Mucosa of rectum (tissue), 2 donors: ENCODE data around the gene PXDN.

Experiments used
- H3K27ac ChIP-seq, 2 donors: one replicate each; pipeline ENCODE4 v1.7.0; 2013; ENCODE audit warnings: inconsistent platforms in 2 of 2, low read depth in 2 of 2, low read length in 2 of 2
- H3K27me3 ChIP-seq, 2 donors: one replicate each; pipeline ENCODE4 v1.7.0; 2013; ENCODE audit warnings: low read length in 2 of 2; ENCODE audit not compliant: control insufficient read depth in 2 of 2, insufficient read depth in 2 of 2
- H3K36me3 ChIP-seq, 2 donors: one replicate each; pipeline ENCODE4 v1.7.0; 2013; ENCODE audit warnings: low read length in 2 of 2; ENCODE audit not compliant: control insufficient read depth in 2 of 2, insufficient read depth in 2 of 2
- H3K4me1 ChIP-seq, 2 donors: one replicate each; pipeline ENCODE4 v1.7.0; 2013; ENCODE audit warnings: low read length in 2 of 2, mild to moderate bottlenecking in 1 of 2; ENCODE audit not compliant: control insufficient read depth in 2 of 2, insufficient read depth in 2 of 2
- H3K4me3 ChIP-seq, 2 donors: one replicate each; pipeline ENCODE4 v1.7.0; 2013; ENCODE audit warnings: low read length in 2 of 2
- H3K9ac ChIP-seq, 2 donors: one replicate each; pipeline ENCODE4 v1.7.0; 2013; ENCODE audit warnings: low read length in 2 of 2, low read depth in 1 of 2, mild to moderate bottlenecking in 1 of 2
- H3K9me3 ChIP-seq, 2 donors: one replicate each; pipeline ENCODE4 v1.7.0; 2013; ENCODE audit warnings: low read length in 2 of 2; ENCODE audit not compliant: control insufficient read depth in 2 of 2
- donor health status: healthy.
- donor health status: Normal muscosa, but diverticular disease.

Gene PXDN

GRCh38 chr2:1674276-1674675 is 70.0 kb downstream of the PXDN start:
- no peaks in the 10 kb centered on the region for H3K9me3 ChIP-seq
- H3K4me1 ChIP-seq = no peaks in the 10 kb centered on the region
- H3K27me3 ChIP-seq = no peaks in the 10 kb centered on the region
- no peak overlapping the region for H3K9ac ChIP-seq
- H3K36me3 ChIP-seq = peaks cover 0 to 6% of the 10 kb centered on the region in 2 donors
- H3K4me3 ChIP-seq = no peak overlapping the region
- no peak overlapping the region for H3K27ac ChIP-seq

GRCh38 chr2:1673160-1673944 is 71.0 kb downstream of the PXDN start:
- H3K27ac ChIP-seq = no peak overlapping the region

GRCh38 chr2:1672738-1673137 is 71.6 kb downstream of the PXDN start:
- Histone ChIP-seq H3K4me3 (no peak overlapping the region), H3K9me3 (no peaks in the 10 kb centered on the region), H3K27me3 (no peaks in the 10 kb centered on the region), H3K36me3 (peaks cover 0 to 4% of the 10 kb centered on the region in 2 donors), H3K9ac (no peak overlapping the region), H3K27ac (no peak overlapping the region), H3K4me1 (no peaks in the 10 kb centered on the region)

More at GRCh38 chr2:1673160-1673944, 71.0 kb downstream of the PXDN start:
- no peak overlapping the region for H3K9ac ChIP-seq
- peaks cover 0 to 6% of the 10 kb centered on the region in 2 donors for H3K36me3 ChIP-seq
- H3K27me3 ChIP-seq = no peaks in the 10 kb centered on the region
- no peaks in the 10 kb centered on the region for H3K4me1 ChIP-seq
- H3K4me3 ChIP-seq = no peak overlapping the region
- no peaks in the 10 kb centered on the region for H3K9me3 ChIP-seq

- Histone ChIP-seq H3K9me3 (no peaks in the 10 kb centered on the region), H3K27me3 (no peaks in the 10 kb centered on the region), H3K4me3 (no peak overlapping the region), H3K36me3 (peaks cover 0 to 4% of the 10 kb centered on the region in 2 donors), H3K9ac (no peak overlapping the region), H3K4me1 (no peaks in the 10 kb centered on the region), H3K27ac (no peak overlapping the region)
These were observed 72.4 kb downstream of the PXDN start for GRCh38 chr2:1671916-1672315.

GRCh38 chr2:1670636-1671035 is 73.7 kb downstream of the PXDN start:
- no peaks in the 10 kb centered on the region for H3K36me3 ChIP-seq
- no peak overlapping the region for H3K27ac ChIP-seq
- H3K27me3 ChIP-seq = no peaks in the 10 kb centered on the region
- H3K4me3 ChIP-seq = no peak overlapping the region
- no peak overlapping the region for H3K9ac ChIP-seq
- H3K4me1 ChIP-seq = no peaks in the 10 kb centered on the region
- H3K9me3 ChIP-seq = no peaks in the 10 kb centered on the region

- peaks cover 3 to 8% of the 10 kb centered on the region in 2 donors for H3K36me3 ChIP-seq
- H3K9me3 ChIP-seq = no peaks in the 10 kb centered on the region
- H3K4me1 ChIP-seq = no peaks in the 10 kb centered on the region
- H3K27ac ChIP-seq = no peak overlapping the region
- no peaks in the 10 kb centered on the region for H3K27me3 ChIP-seq
- H3K4me3 ChIP-seq = no peak overlapping the region
- no peak overlapping the region for H3K9ac ChIP-seq
These were observed 78.4 kb downstream of the PXDN start for GRCh38 chr2:1665761-1666505.

GRCh38 chr2:1664698-1665097 is 79.6 kb downstream of the PXDN start:
- H3K27ac ChIP-seq = no peak overlapping the region
- H3K4me1 ChIP-seq = no peaks in the 10 kb centered on the region
- H3K36me3 ChIP-seq = peaks cover 9 to 13% of the 10 kb centered on the region in 2 donors
- no peaks in the 10 kb centered on the region for H3K27me3 ChIP-seq
- no peak overlapping the region for H3K9ac ChIP-seq
- H3K4me3 ChIP-seq = no peak overlapping the region
- no peaks in the 10 kb centered on the region for H3K9me3 ChIP-seq

GRCh38 chr2:1664076-1664605 is 80.2 kb downstream of the PXDN start:
- peaks cover 9 to 13% of the 10 kb centered on the region in 2 donors for H3K36me3 ChIP-seq
- H3K9ac ChIP-seq = no peak overlapping the region
- no peaks in the 10 kb centered on the region for H3K9me3 ChIP-seq
- no peak overlapping the region for H3K27ac ChIP-seq
- no peaks in the 10 kb centered on the region for H3K4me1 ChIP-seq
- H3K27me3 ChIP-seq = no peaks in the 10 kb centered on the region
- no peak overlapping the region for H3K4me3 ChIP-seq

- no peak overlapping the region for H3K27ac ChIP-seq
- H3K9me3 ChIP-seq = no peaks in the 10 kb centered on the region
- peaks cover 9 to 13% of the 10 kb centered on the region in 2 donors for H3K36me3 ChIP-seq
- no peak overlapping the region for H3K4me3 ChIP-seq
- H3K4me1 ChIP-seq = no peaks in the 10 kb centered on the region
- H3K9ac ChIP-seq = no peak overlapping the region
- no peaks in the 10 kb centered on the region for H3K27me3 ChIP-seq
These were observed 80.7 kb downstream of the PXDN start for GRCh38 chr2:1663621-1664020.

GRCh38 chr2:1662606-1663180 is 81.6 kb downstream of the PXDN start:
- Histone ChIP-seq H3K27ac (no peak overlapping the region), H3K9ac (no peak overlapping the region), H3K4me3 (no peak overlapping the region), H3K9me3 (no peaks in the 10 kb centered on the region), H3K4me1 (no peaks in the 10 kb centered on the region), H3K27me3 (no peaks in the 10 kb centered on the region), H3K36me3 (peaks cover 9 to 13% of the 10 kb centered on the region in 2 donors)
